ENCODE results near the gene AMDHD2.
"Not testable (repeated sequence)": the region's sequence is repeated elsewhere in the genome, so short reads cannot be mapped to it uniquely, and the experiment has no call there.

The AMDHD2 gene

GRCh38 chr16:2477327-2477726, 42.8 kb upstream of the AMDHD2 start:
- H3K4me3 ChIP-seq (ENCODE audit: low read depth, low read length), result no peak overlapping the region
- TF ChIP-seq, protein P1, sequence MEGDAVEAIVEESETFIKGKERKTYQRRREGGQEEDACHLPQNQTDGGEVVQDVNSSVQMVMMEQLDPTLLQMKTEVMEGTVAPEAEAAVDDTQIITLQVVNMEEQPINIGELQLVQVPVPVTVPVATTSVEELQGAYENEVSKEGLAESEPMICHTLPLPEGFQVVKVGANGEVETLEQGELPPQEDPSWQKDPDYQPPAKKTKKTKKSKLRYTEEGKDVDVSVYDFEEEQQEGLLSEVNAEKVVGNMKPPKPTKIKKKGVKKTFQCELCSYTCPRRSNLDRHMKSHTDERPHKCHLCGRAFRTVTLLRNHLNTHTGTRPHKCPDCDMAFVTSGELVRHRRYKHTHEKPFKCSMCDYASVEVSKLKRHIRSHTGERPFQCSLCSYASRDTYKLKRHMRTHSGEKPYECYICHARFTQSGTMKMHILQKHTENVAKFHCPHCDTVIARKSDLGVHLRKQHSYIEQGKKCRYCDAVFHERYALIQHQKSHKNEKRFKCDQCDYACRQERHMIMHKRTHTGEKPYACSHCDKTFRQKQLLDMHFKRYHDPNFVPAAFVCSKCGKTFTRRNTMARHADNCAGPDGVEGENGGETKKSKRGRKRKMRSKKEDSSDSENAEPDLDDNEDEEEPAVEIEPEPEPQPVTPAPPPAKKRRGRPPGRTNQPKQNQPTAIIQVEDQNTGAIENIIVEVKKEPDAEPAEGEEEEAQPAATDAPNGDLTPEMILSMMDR (IDR thresholded peaks at IDR 0.05; ENCODE audit: insufficient read depth, low read depth, low read length, missing control alignments), result no peak
- no peak for DNase-seq (ENCODE audit: low read depth)

DNA sequence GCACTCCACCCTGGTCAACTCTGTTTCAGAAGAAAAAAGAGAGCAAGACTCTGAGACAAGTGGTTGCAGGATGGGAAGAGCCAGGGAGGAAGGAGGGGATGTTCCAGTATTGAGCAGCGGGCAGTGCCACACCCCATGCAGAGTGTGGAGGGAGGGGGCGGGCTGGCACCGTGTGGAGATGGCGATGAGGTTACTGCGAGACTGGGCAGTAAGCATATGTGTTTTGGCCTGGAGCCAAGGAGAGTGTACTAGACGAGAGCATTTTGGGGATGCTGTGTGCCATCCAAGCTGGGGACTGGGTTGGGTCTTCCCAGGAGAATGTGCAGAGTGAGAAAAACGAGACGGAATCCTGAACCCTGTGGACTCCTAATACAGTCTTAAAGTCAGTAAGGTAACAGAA, 41.9 kb upstream of the AMDHD2 start:
- no peak overlapping the region for H3K4me3 ChIP-seq (ENCODE audit: low read depth, low read length)
- no peak for DNase-seq (ENCODE audit: low read depth)
- TF ChIP-seq, protein P1 (IDR thresholded peaks at IDR 0.05; ENCODE audit: insufficient read depth, low read depth, low read length, missing control alignments), result no peak

GRCh38 chr16:2479996-2480395, 40.2 kb upstream of the AMDHD2 start:
- not testable (repeated sequence) for DNase-seq (ENCODE audit: low read depth); H3K4me3 ChIP-seq (ENCODE audit: low read depth, low read length)

DNA sequence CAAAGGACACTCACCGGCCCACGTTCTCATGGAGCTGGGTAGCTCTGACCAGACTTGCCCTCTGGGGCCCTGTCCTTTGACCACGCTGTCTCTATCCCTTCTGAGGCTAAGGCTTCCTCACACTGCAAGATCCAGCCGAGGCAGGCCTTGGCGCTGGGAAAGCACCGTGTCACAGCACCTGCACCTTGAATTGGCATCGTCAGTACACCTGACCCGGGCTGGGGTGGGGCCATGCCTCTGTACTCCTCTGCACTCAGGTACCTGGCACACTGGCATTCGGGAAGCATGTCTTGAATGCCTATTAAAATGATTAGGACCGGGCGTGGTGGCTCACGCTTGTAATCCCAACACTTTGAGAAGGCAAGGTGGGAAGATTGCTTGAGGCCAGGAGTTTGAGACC, 39.2 kb upstream of the AMDHD2 start:
- TF ChIP-seq, protein P1 (IDR thresholded peaks at IDR 0.05; ENCODE audit: insufficient read depth, low read depth, low read length, missing control alignments), result no peak
- no peak for DNase-seq (ENCODE audit: low read depth)
- H3K4me3 ChIP-seq (ENCODE audit: low read depth, low read length), result no peak overlapping the region

DNA sequence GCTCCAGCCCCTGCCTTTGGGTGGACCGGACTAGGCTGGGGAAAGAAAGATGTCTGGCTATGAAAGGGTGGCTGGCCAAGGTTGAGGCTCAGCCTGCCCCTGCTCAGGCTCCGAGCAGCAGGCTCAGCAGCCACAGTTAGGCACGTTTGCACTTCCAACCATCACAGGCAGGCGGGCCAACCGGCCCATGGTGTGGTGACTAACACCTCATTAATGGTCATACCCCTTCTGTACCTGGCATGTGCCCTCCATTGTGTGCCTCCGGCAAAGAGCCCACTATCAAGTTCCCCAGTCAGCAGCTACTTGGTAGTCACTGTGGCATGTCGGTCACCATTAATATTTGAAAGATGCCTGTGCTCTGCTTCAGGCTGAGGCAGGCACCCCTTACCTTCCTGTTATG, 38.5 kb upstream of the AMDHD2 start:
- H3K4me3 ChIP-seq (ENCODE audit: low read depth, low read length), result no peak overlapping the region
- TF ChIP-seq, protein P1 (IDR thresholded peaks at IDR 0.05; ENCODE audit: insufficient read depth, low read depth, low read length, missing control alignments), result no peak
- DNase-seq (ENCODE audit: low read depth), result no peak

GRCh38 chr16:2482249-2482648, 37.9 kb upstream of the AMDHD2 start:
- no peak overlapping the region for H3K4me3 ChIP-seq (ENCODE audit: low read depth, low read length)
- no peak for DNase-seq (ENCODE audit: low read depth)
- TF ChIP-seq, protein P1 (IDR thresholded peaks at IDR 0.05; ENCODE audit: insufficient read depth, low read depth, low read length, missing control alignments), result no peak

GRCh38 chr16:2482708-2483534, 37.2 kb upstream of the AMDHD2 start:
- no peak for DNase-seq (ENCODE audit: low read depth)
- TF ChIP-seq, protein P1 (IDR thresholded peaks at IDR 0.05; ENCODE audit: insufficient read depth, low read depth, low read length, missing control alignments), result no peak
- H3K4me3 ChIP-seq (ENCODE audit: low read depth, low read length), result no peak overlapping the region

Data from GM12865 (cell line).